Prostate gland (tissue), 2 donors: ENCODE results near the gene DOCK4.

Source experiments
- CTCF ChIP-seq, 4 experiments: fragments of 200-600 bp in 2 of 4; fragments of 450-650 bp in 2 of 4; sonication (generic) in 2 of 4; IDR thresholded peaks; 1 replicate in 3 of 4; 2 replicates in 1 of 4; pipeline ENCODE4 v1.5.1; 2016 to 2019; ENCODE audit warnings: antibody characterized with exemption in 4 of 4, mild to moderate bottlenecking in 2 of 4, moderate library complexity in 2 of 4
- POLR2A ChIP-seq: fragments of 450-650 bp; IDR thresholded peaks from one replicate; pipeline ENCODE4 v1.6.1; 2016; ENCODE audit warnings: antibody characterized with exemption, mild to moderate bottlenecking
- POLR2AphosphoS5 ChIP-seq: sonication (generic); formaldehyde crosslinking; IDR thresholded peaks from one replicate; pipeline ENCODE4 v1.6.1; 2017; ENCODE audit warnings: antibody characterized with exemption

- TF ChIP-seq CTCF (IDR thresholded peaks at IDR 0.05) = no peak
- TF ChIP-seq POLR2A = no peak
- no peak for TF ChIP-seq POLR2AphosphoS5
Observed at GRCh38 chr7:112110651-112111050, 95.5 kb downstream of the DOCK4 start.
